Measurements from ENCODE around the gene PLCH1. TPM values are rescaled to one million over a fixed set of nuclear protein-coding genes. Genes with fewer than 3 reads are reported as not detected.

The PLCH1 gene
- total and polyA plus RNA-seq, 2 of the 8 experiments (the other 6 are each of a cell fraction or from before 2014, with no cell fraction given), result 5.8 to 17.2 TPM

DNA sequence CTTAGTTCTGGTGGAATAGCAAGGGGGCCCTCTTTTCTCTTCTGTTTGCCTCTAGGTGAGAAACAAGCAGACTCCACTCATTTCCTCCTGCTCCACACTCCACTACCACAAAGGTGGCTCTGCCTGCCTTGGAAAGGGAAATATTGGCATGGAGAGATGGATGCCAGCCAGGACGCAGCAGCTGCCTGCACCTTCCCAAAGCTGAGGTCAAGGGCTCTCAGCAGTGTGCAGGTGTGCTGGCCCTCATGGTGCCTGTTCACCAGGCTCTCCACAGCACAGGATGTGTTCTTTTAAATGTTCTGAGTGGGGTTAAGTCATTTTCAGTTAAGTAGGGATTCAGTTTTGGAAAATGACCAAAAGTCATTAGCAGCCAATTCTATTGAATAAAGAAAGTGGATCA, 240.2 kb downstream of the PLCH1 start:
- Histone ChIP-seq H4K20me1 (replicated peaks in 1 of 2; ENCODE audit: control insufficient read depth in 1 of 2, insufficient read depth in 2 of 2, low read length in 2 of 2) (no peaks in the 10 kb centered on the region), H2AFZ (ENCODE audit: low read length) (no peak overlapping the region), H3K9ac (replicated peaks in 1 of 4; ENCODE audit: extremely low read depth in 1 of 4, low read depth in 3 of 4, low read length in 3 of 4) (no peak overlapping the region), H3K4me1 (replicated peaks in 1 of 4; ENCODE audit: control insufficient read depth in 3 of 4, insufficient read depth in 4 of 4, low read length in 3 of 4) (no peaks in the 10 kb centered on the region), H3K27me3 (replicated peaks in 1 of 4; ENCODE audit: control insufficient read depth in 3 of 4, extremely low read depth in 1 of 4, insufficient read depth in 3 of 4, low read length in 3 of 4) (no peaks in the 10 kb centered on the region), H3K27ac (ENCODE audit: low read depth, low read length) (no peak overlapping the region), H3K56ac (replicated peaks; ENCODE audit: insufficient read length, low read depth, low read length) (no peak overlapping the region), H2BK20ac (ENCODE audit: low read length) (no peak overlapping the region), H2BK12ac (ENCODE audit: low read depth, low read length) (no peak overlapping the region), H3K18ac (ENCODE audit: extremely low read depth, low read length) (no peak overlapping the region), H3K4me2 (ENCODE audit: insufficient read depth in 1 of 2, low read depth in 2 of 2, low read length in 2 of 2) (no peak overlapping the region), H2BK120ac (replicated peaks; ENCODE audit: low read depth, low read length) (no peak overlapping the region), H4K5ac (ENCODE audit: insufficient read length, low read depth, low read length) (no peak overlapping the region), H3K23me2 (ENCODE audit: low read depth, low read length) (no peaks in the 10 kb centered on the region), H4K8ac (ENCODE audit: extremely low read depth, insufficient read depth, low read length) (no peak overlapping the region), H3K23ac (ENCODE audit: insufficient read length) (no peak overlapping the region), H4K91ac (replicated peaks; ENCODE audit: insufficient read length, low read length) (peak overlapping the region; percentile 44), H3K4me3 (ENCODE audit: extremely low read depth in 1 of 4, insufficient read depth in 2 of 4, low read depth in 3 of 4, low read length in 4 of 4) (no peak overlapping the region), H3K36me3 (ENCODE audit: control insufficient read depth in 2 of 4, insufficient read depth in 4 of 4, low read length in 3 of 4) (peaks cover 0 to 9% (median 2%) of the 10 kb centered on the region in 4 experiments; a peak in 2 of 8 replicates), H2BK5ac (ENCODE audit: low read depth, low read length) (no peak overlapping the region), H2BK15ac (ENCODE audit: low read length) (no peak overlapping the region), H3K14ac (ENCODE audit: insufficient read length) (no peak overlapping the region), H3K79me1 (ENCODE audit: low read depth, low read length) (no peaks in the 10 kb centered on the region), H2AK5ac (ENCODE audit: low read depth, low read length) (no peak overlapping the region), H3K9me3 (ENCODE audit: insufficient read depth in 2 of 2, low read depth in 1 of 2, low read length in 1 of 2) (no peaks in the 10 kb centered on the region), H3K79me2 (ENCODE audit: control insufficient read depth in 1 of 2, insufficient read depth in 2 of 2, low read length in 2 of 2) (no peaks in the 10 kb centered on the region), H3K4ac (replicated peaks; ENCODE audit: insufficient read length, low read depth, low read length) (no peak overlapping the region)
- WGBS, 2 experiments (ENCODE audit: extremely low coverage in 1 of 2, insufficient coverage in 1 of 2, insufficient read length in 1 of 2, insufficient replicate concordance in 2 of 2, low coverage in 1 of 2, low lambda C conversion rate in 2 of 2, missing lambda C conversion rate in 1 of 2), result 89% methylated on average over 1 of the region's 1 CpG; no CpG with 5 or more reads in 1 of the 2 experiments
- TF ChIP-seq CHD2 (IDR thresholded peaks at IDR 0.05; ENCODE audit: low read length), result no peak
- no peak for TF ChIP-seq TAF7 (optimal IDR thresholded peaks at IDR 0.05; ENCODE audit: borderline replicate concordance, low read depth, low read length)
- TF ChIP-seq TEAD4 (IDR thresholded peaks at IDR 0.05; ENCODE audit: low read depth, low read length), result no peak
- no peak for TF ChIP-seq CHD1 (IDR thresholded peaks at IDR 0.05; ENCODE audit: low read depth, low read length)
- TF ChIP-seq, protein P1, sequence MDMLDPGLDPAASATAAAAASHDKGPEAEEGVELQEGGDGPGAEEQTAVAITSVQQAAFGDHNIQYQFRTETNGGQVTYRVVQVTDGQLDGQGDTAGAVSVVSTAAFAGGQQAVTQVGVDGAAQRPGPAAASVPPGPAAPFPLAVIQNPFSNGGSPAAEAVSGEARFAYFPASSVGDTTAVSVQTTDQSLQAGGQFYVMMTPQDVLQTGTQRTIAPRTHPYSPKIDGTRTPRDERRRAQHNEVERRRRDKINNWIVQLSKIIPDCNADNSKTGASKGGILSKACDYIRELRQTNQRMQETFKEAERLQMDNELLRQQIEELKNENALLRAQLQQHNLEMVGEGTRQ (IDR thresholded peaks at IDR 0.05; ENCODE audit: low read length), result no peak
- no peak for TF ChIP-seq CTBP2 (IDR thresholded peaks at IDR 0.05; ENCODE audit: borderline replicate concordance, insufficient read depth, insufficient read length, low read length)
- TF ChIP-seq, protein P2, sequence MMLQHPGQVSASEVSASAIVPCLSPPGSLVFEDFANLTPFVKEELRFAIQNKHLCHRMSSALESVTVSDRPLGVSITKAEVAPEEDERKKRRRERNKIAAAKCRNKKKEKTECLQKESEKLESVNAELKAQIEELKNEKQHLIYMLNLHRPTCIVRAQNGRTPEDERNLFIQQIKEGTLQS (IDR thresholded peaks at IDR 0.05; ENCODE audit: insufficient read depth, low read depth, low read length), result no peak
- ChIA-PET POLR2A (ENCODE audit: partially characterized antibody) (no interaction called here), CTCF (ENCODE audit: partially characterized antibody) (no interaction called here)
- FAIRE-seq (no peak), DNase-seq (ENCODE audit: low read depth in 1 of 2, low spot score in 2 of 2) (no peak)

All from H1 (cell line).